Keratinocyte (primary cell): ENCODE data around the gene DRAP1. TPM values are rescaled to one million over a fixed set of nuclear protein-coding genes. Genes with fewer than 3 reads are reported as not detected.
A peak's percentile ranks its signal among the peaks of the same experiment; 100 is the strongest.

Experiments
- DNase-seq: peaks from one replicate; pipeline ENCODE4 v3.0.0-alpha.2; 2011; ENCODE audit warnings: low read depth, missing footprints, low spot score
- FAIRE-seq: peaks from 2 replicates; lab custom pipeline; 2011; peaks lifted over from hg19 to GRCh38; lab: Jason Lieb, UNC
- H2AFZ ChIP-seq: 2 replicates; pipeline ENCODE4 v1.6.0; 2012; ENCODE audit warnings: low read length, control low read depth, inconsistent platforms; ENCODE audit not compliant: control insufficient read depth
- H3K27ac ChIP-seq: 2 replicates; pipeline ENCODE4 v1.5.1; 2011; ENCODE audit warnings: low read length; ENCODE audit not compliant: control insufficient read depth, insufficient read depth
- H3K27me3 ChIP-seq: 3 replicates; pipeline ENCODE4 v1.6.0; 2011; ENCODE audit warnings: low read length; ENCODE audit not compliant: control insufficient read depth, insufficient read depth; ENCODE audit errors: extremely low read depth
- H3K36me3 ChIP-seq, 2 experiments: 2 replicates in 1 of 2; 3 replicates in 1 of 2; pipeline ENCODE4 v1.5.1; 2011; ENCODE audit warnings: low read length in 2 of 2, mild to moderate bottlenecking in 1 of 2; ENCODE audit not compliant: control insufficient read depth in 2 of 2, insufficient read depth in 2 of 2; ENCODE audit errors: extremely low read depth in 1 of 2
- H3K4me1 ChIP-seq: 3 replicates; pipeline ENCODE4 v1.5.1; 2011; ENCODE audit warnings: low read length; ENCODE audit not compliant: control insufficient read depth, insufficient read depth; ENCODE audit errors: extremely low read depth
- H3K4me2 ChIP-seq: 3 replicates; pipeline ENCODE4 v1.6.0; 2011; ENCODE audit warnings: low read depth, low read length; ENCODE audit not compliant: control insufficient read depth, insufficient read depth; ENCODE audit errors: extremely low read depth
- H3K4me3 ChIP-seq, 3 experiments: fragments of 200-600 bp in 1 of 3; sonication (generic) in 1 of 3; 2 replicates in 2 of 3; 3 replicates in 1 of 3; pipeline ENCODE4 v1.5.1; 2011 to 2016; ENCODE audit warnings: low read length in 3 of 3, mild to moderate bottlenecking in 3 of 3, control low read depth in 2 of 3, inconsistent platforms in 1 of 3, low read depth in 1 of 3, mixed read lengths in 1 of 3, mixed run types in 1 of 3, moderate library complexity in 1 of 3; ENCODE audit not compliant: control insufficient read depth in 2 of 3, insufficient read depth in 2 of 3; ENCODE audit errors: extremely low read depth in 1 of 3
- H3K79me2 ChIP-seq: 2 replicates; pipeline ENCODE4 v1.6.0; 2012; ENCODE audit warnings: low read length; ENCODE audit not compliant: control insufficient read depth, insufficient read depth
- H3K9ac ChIP-seq: 3 replicates; pipeline ENCODE4 v1.6.0; 2011; ENCODE audit warnings: low read length; ENCODE audit not compliant: control insufficient read depth, insufficient read depth; ENCODE audit errors: extremely low read depth
- H3K9me1 ChIP-seq: 3 replicates; pipeline ENCODE4 v1.6.0; 2011; ENCODE audit warnings: low read length; ENCODE audit not compliant: control insufficient read depth, insufficient read depth; ENCODE audit errors: extremely low read depth
- H3K9me3 ChIP-seq: 2 replicates; pipeline ENCODE4 v1.5.1; 2012; ENCODE audit warnings: low read depth, low read length; ENCODE audit not compliant: control insufficient read depth
- H4K20me1 ChIP-seq: 3 replicates; pipeline ENCODE4 v1.6.0; 2011; ENCODE audit warnings: low read length; ENCODE audit not compliant: control insufficient read depth, insufficient read depth; ENCODE audit errors: extremely low read depth
- CTCF ChIP-seq, 3 experiments: IDR thresholded peaks in 1 of 3; conservative IDR thresholded peaks in 1 of 3; optimal IDR thresholded peaks in 1 of 3; 2 replicates in 2 of 3; 3 replicates in 1 of 3; pipeline versions ENCODE3 to v1.5.1; 2011; ENCODE audit warnings: low read length in 3 of 3, mild to moderate bottlenecking in 3 of 3, moderate library complexity in 2 of 3, control low read depth in 1 of 3, inconsistent platforms in 1 of 3; ENCODE audit not compliant: insufficient read depth in 2 of 3; ENCODE audit errors: extremely low read depth in 1 of 3
- EZH2 ChIP-seq: IDR thresholded peaks from one replicate; pipeline ENCODE4 v1.6.1; 2012; ENCODE audit warnings: inconsistent platforms, mild to moderate bottlenecking, low read length, moderate library complexity
- dilution Hi-C: fragments of 300-500 bp; cut with MboI; formaldehyde crosslinking; loops from one replicate; pipeline ENCODE4 v1.7.0; 2020; ENCODE audit warnings: low sequenced_read_pairs; ENCODE audit not compliant: extremely low pct_ligation_motif_present
- polyA minus RNA-seq, 3 experiments: library from RNA; depleted of rRNA, polyadenylated mRNA; stranded (reverse); fragments of >200 nt; gene quantifications; 1 replicate in 1 of 3; 2 replicates in 1 of 3; 3 replicates in 1 of 3; pipeline ENCODE4 v1.2.3, GENCODE V29; 2011
- polyA plus RNA-seq, 5 experiments: library from polyadenylated mRNA; depleted of rRNA in 3 of 5; stranded (reverse) in 3 of 5; stranded (forward) in 1 of 5; unstranded in 1 of 5; fragments of >200 nt; gene quantifications; 1 replicate in 1 of 5; 2 replicates in 3 of 5; 3 replicates in 1 of 5; pipeline versions ENCODE4 v1.2.1 to v1.2.3, GENCODE V29; 2011 to 2012; ENCODE audit warnings: missing spikeins in 2 of 5, low read depth in 1 of 5, low replicate concordance in 1 of 5

DRAP1 gene
- polyA plus RNA-seq (135 to 175 TPM (median 138 TPM) in 3 replicates), polyA minus RNA-seq (23.8 to 86.3 TPM (median 25.4 TPM) in 3 replicates)
- polyA plus RNA-seq (2011; ENCODE audit: low read depth): 117 TPM
- polyA plus RNA-seq (2011; cell fraction: cytosol; rRNA removed): 70.3 and 209 TPM in 2 replicates
- polyA plus RNA-seq (2011; cell fraction: nucleus; rRNA removed): 81.8 and 104 TPM in 2 replicates
- polyA plus RNA-seq (2012; ENCODE audit: low replicate concordance): 279 and 338 TPM in 2 replicates
- 89.4 TPM for polyA minus RNA-seq (2011; cell fraction: cytosol; rRNA and poly(A)+ RNA removed)
- polyA minus RNA-seq (2011; cell fraction: nucleus; rRNA and poly(A)+ RNA removed): 15.5 and 15.6 TPM in 2 replicates

DNA sequence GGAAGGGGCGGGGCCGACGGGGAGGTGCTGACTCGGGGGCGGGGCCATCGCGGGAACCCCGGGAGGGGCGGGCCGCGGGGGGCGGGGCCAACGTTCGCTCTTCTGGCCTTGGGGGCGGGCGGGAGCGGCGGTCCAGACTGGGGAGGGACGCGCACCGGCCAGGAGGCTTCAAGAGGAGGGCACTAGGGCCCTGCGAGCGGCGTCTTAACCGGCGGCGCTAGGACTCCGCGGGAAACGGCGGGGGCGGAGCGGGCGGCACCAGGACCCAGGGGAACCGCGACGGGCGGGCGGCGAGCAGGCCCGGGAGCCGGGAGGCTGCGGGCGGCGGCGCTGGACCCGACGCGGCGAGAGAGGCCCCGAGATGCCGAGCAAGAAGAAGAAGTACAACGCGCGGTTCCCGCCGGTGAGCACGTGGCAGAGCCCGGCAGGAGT lies at the start of gene DRAP1:
DRAP1 (plus strand) TSS at position 286 of the 432 bp plus-strand sequence; CDS start at position 362, 76 bp downstream.
- Histone ChIP-seq H2AFZ (peak within 1 kb of the TSS; percentile 55), H3K9me3 (no peaks in the 10 kb centered on the region), H3K36me3 (peaks cover 6 to 16% of the 10 kb centered on the region in 2 experiments), H4K20me1 (no peaks in the 10 kb centered on the region), H3K4me2 (peak within 1 kb of the TSS; percentile 95), H3K4me3 (peak within 1 kb of the TSS; percentile 77 to 92 (median 80)), H3K9ac (peak within 1 kb of the TSS; percentile 91), H3K4me1 (peaks cover 59% of the 10 kb centered on the region), H3K27ac (peak within 1 kb of the TSS; percentile 95), H3K79me2 (peaks cover 47% of the 10 kb centered on the region), H3K9me1 (no peaks in the 10 kb centered on the region), H3K27me3 (no peaks in the 10 kb centered on the region)
- dilution Hi-C loops: no loop called here
- FAIRE-seq: no peak
- TF ChIP-seq EZH2 (no peak), CTCF (optimal IDR thresholded peaks at IDR 0.05 in 1 of 3, IDR thresholded peaks at IDR 0.05 in 1 of 3, conservative IDR thresholded peaks at IDR 0.05 in 1 of 3; ENCODE audit: extremely low read depth in 1 of 3, insufficient read depth in 2 of 3, low read length in 3 of 3) (no peak)
- no peak for DNase-seq

DNA sequence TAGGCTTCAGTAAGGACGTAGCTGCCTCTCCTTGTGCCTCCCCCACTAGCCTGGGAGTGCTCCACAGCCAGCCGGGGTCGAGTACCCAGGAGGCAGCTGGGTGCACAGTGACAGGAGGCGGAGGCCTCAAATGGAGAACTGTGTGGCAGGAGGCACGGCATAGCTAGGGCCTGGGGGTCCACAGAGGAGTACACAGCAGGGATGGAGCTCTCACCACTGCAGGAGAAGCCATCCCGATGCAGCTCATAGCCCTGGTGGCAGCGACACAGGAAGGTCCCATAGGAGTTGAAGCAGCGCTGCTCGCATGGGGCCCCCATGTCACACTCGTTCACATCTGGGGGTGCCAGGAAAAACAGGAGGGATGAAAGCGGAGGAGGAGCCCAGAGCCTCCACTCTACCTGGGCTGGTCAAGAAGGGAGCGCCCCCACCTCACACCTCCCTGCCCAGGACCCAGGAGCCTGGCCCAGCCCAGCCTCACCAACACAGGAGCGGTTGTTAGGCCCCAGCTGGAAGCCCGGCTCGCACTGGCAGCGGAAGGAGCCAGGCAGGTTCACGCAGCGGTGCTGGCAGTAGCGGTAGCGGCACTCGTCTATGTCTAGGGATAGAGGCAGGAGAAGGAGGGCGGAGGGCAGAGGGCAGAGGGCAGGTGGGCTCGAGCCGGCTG lies 49.5 kb upstream of the DRAP1 start:
- no peak for TF ChIP-seq CTCF (optimal IDR thresholded peaks at IDR 0.05 in 1 of 3, IDR thresholded peaks at IDR 0.05 in 1 of 3, conservative IDR thresholded peaks at IDR 0.05 in 1 of 3; ENCODE audit: extremely low read depth in 1 of 3, insufficient read depth in 2 of 3, low read length in 3 of 3)
- no peak for TF ChIP-seq EZH2
- Histone ChIP-seq H3K79me2 (no peaks in the 10 kb centered on the region), H3K9ac (no peak overlapping the region), H3K27ac (no peak overlapping the region), H3K4me3 (no peak overlapping the region), H4K20me1 (no peaks in the 10 kb centered on the region), H3K36me3 (peaks cover 11 to 20% of the 10 kb centered on the region in 2 experiments), H3K9me3 (no peaks in the 10 kb centered on the region), H3K4me1 (no peaks in the 10 kb centered on the region), H3K9me1 (no peaks in the 10 kb centered on the region), H3K27me3 (no peaks in the 10 kb centered on the region), H3K4me2 (no peak overlapping the region), H2AFZ (no peak overlapping the region)
- dilution Hi-C loops: no loop called here
- FAIRE-seq: no peak
- no peak for DNase-seq
